A549 treated with GW870086 at 1 μM for 4 hours (cell line): ENCODE measurements around the gene THRA. TPM values are rescaled to one million over a fixed set of nuclear protein-coding genes. Genes with fewer than 3 reads are reported as not detected.

Experiments used
- total RNA-seq: library from RNA; stranded (reverse); fragments of 200-300 nt; extraction: Qiagen RNA extraction; gene quantifications from 5 replicates; pipeline ENCODE4 v1.2.3, GENCODE V29; 2022; ENCODE audit warnings: low read depth

THRA gene
- total RNA-seq = 17.8 to 25.3 TPM (median 23.9 TPM) in 5 replicates

GRCh38 chr17:40062329-40063186, at the start of gene THRA:
THRA (plus strand) TSS chr17:40062965; CDS start chr17:40074489, 11,524 bp downstream.

GRCh38 chr17:40015005-40015997, 47.5 kb upstream of the THRA start, which contains the start of gene CSF3:
CSF3 (plus strand) TSS chr17:40015440; CDS start chr17:40015475, 35 bp downstream.

GRCh38 chr17:40100419-40100668, 37.6 kb downstream of the THRA start, which contains the start of gene NR1D1:
NR1D1 (minus strand) TSS chr17:40100589; CDS start chr17:40100094, 495 bp downstream.

GRCh38 chr17:40121181-40122135, 58.7 kb downstream of the THRA start, which contains the start of gene MSL1:
MSL1 (plus strand) TSS chr17:40121971; CDS start chr17:40122613, 642 bp downstream.

Other genes with a start within 250 kb of the THRA start
- not detected in 5 replicates for gene IKZF3, start 198.7 kb upstream of the THRA start, total RNA-seq
- gene ZPBP2, start 194.8 kb upstream of the THRA start, total RNA-seq = not detected in 5 replicates
- 1.6 to 3.1 TPM (median 2.4 TPM) in 5 replicates for gene GSDMB, start 144.3 kb upstream of the THRA start, total RNA-seq
- 36.6 to 48.2 TPM (median 41.9 TPM) in 5 replicates for gene ORMDL3, start 135.4 kb upstream of the THRA start, total RNA-seq
- not detected in 5 replicates for gene LRRC3C, start 135.2 kb upstream of the THRA start, total RNA-seq
- not detected in 5 replicates for gene GSDMA, start 100.0 kb upstream of the THRA start, total RNA-seq
- gene PSMD3, start 82.2 kb upstream of the THRA start, total RNA-seq = 150 to 178 TPM (median 172 TPM) in 5 replicates
- 0.16 to 0.69 TPM (median 0.48 TPM) in 5 replicates for gene CSF3, start 47.5 kb upstream of the THRA start, total RNA-seq
- gene MED24, start 8.6 kb upstream of the THRA start, total RNA-seq = 45.6 to 57.3 TPM (median 54.6 TPM) in 5 replicates
- gene NR1D1, start 37.6 kb downstream of the THRA start, total RNA-seq = 8.6 to 11.3 TPM (median 10.7 TPM) in 5 replicates
- gene MSL1, start 59.0 kb downstream of the THRA start, total RNA-seq = 53.1 to 64.7 TPM (median 63.2 TPM) in 5 replicates
- gene CASC3, start 77.6 kb downstream of the THRA start, total RNA-seq = 42.3 to 46.0 TPM (median 44.3 TPM) in 5 replicates
- 2.4 to 3.4 TPM (median 2.7 TPM) in 5 replicates for gene RAPGEFL1, start 114.5 kb downstream of the THRA start, total RNA-seq
- 18.7 to 22.2 TPM (median 20.2 TPM) in 5 replicates for gene WIPF2, start 156.3 kb downstream of the THRA start, total RNA-seq
- gene CDC6, start 224.9 kb downstream of the THRA start, total RNA-seq = 50.0 to 54.4 TPM (median 52.5 TPM) in 5 replicates
- gene RARA, start 246.2 kb downstream of the THRA start, total RNA-seq = 37.5 to 48.7 TPM (median 40.9 TPM) in 5 replicates